Measurements from ENCODE around the gene TMEM255B.

TMEM255B gene

GRCh38 chr13:113848431-113849260 lies 89.6 kb downstream of the TMEM255B start:
- Histone ChIP-seq H2AFZ (ENCODE audit: low read depth, low read length, severe bottlenecking) (no peak overlapping the region), H4K20me1 (ENCODE audit: low read depth, low read length) (no peaks in the 10 kb centered on the region), H3K27me3 (ENCODE audit: low read length) (no peaks in the 10 kb centered on the region), H3F3A (ENCODE audit: insufficient read depth) (no peaks in the 10 kb centered on the region), H3K4me3 (ENCODE audit: insufficient read depth, low read length, poor library complexity, severe bottlenecking) (no peak overlapping the region), H3K9me2 (replicated peaks; ENCODE audit: insufficient read depth, low read length) (no peaks in the 10 kb centered on the region), H3K79me2 (ENCODE audit: insufficient read depth, low read length) (no peaks in the 10 kb centered on the region), H3K36me3 (ENCODE audit: low read length) (no peaks in the 10 kb centered on the region), H3K9me3 (ENCODE audit: insufficient read depth, low read length) (no peaks in the 10 kb centered on the region), H3K4me2 (ENCODE audit: low read depth, low read length, poor library complexity, severe bottlenecking) (no peak overlapping the region), H3K9ac (ENCODE audit: low read length) (no peak overlapping the region), H3K27ac (ENCODE audit: low read depth, low read length) (no peak overlapping the region)
- no peak for TF ChIP-seq EZH2phosphoT487 (conservative IDR thresholded peaks at IDR 0.05; ENCODE audit: low read length)
- TF ChIP-seq CTCF (IDR thresholded peaks at IDR 0.05; ENCODE audit: insufficient read depth, low read length, poor library complexity, severe bottlenecking), result no peak

GRCh38 chr13:113849546-113849945 lies 90.5 kb downstream of the TMEM255B start:
- Histone ChIP-seq H3K27me3 (ENCODE audit: low read length) (no peaks in the 10 kb centered on the region), H3K9ac (ENCODE audit: low read length) (no peak overlapping the region), H3K9me3 (ENCODE audit: insufficient read depth, low read length) (no peaks in the 10 kb centered on the region), H4K20me1 (ENCODE audit: low read depth, low read length) (no peaks in the 10 kb centered on the region), H3K9me2 (replicated peaks; ENCODE audit: insufficient read depth, low read length) (no peaks in the 10 kb centered on the region), H3K4me2 (ENCODE audit: low read depth, low read length, poor library complexity, severe bottlenecking) (no peak overlapping the region), H3K4me3 (ENCODE audit: insufficient read depth, low read length, poor library complexity, severe bottlenecking) (no peak overlapping the region), H3K79me2 (ENCODE audit: insufficient read depth, low read length) (no peaks in the 10 kb centered on the region), H3K27ac (ENCODE audit: low read depth, low read length) (no peak overlapping the region), H3F3A (ENCODE audit: insufficient read depth) (no peaks in the 10 kb centered on the region), H2AFZ (ENCODE audit: low read depth, low read length, severe bottlenecking) (no peak overlapping the region), H3K36me3 (ENCODE audit: low read length) (no peaks in the 10 kb centered on the region)
- TF ChIP-seq CTCF (IDR thresholded peaks at IDR 0.05; ENCODE audit: insufficient read depth, low read length, poor library complexity, severe bottlenecking) (no peak), EZH2phosphoT487 (conservative IDR thresholded peaks at IDR 0.05; ENCODE audit: low read length) (no peak)

- no peak overlapping the region for H2AFZ ChIP-seq (ENCODE audit: low read depth, low read length, severe bottlenecking)
- no peaks in the 10 kb centered on the region for H4K20me1 ChIP-seq (ENCODE audit: low read depth, low read length)
- H3K36me3 ChIP-seq (ENCODE audit: low read length), result no peaks in the 10 kb centered on the region
- no peak overlapping the region for H3K4me2 ChIP-seq (ENCODE audit: low read depth, low read length, poor library complexity, severe bottlenecking)
- H3K9ac ChIP-seq (ENCODE audit: low read length), result no peak overlapping the region
- no peaks in the 10 kb centered on the region for H3K79me2 ChIP-seq (ENCODE audit: insufficient read depth, low read length)
- no peak overlapping the region for H3K4me3 ChIP-seq (ENCODE audit: insufficient read depth, low read length, poor library complexity, severe bottlenecking)
- no peaks in the 10 kb centered on the region for H3K9me2 ChIP-seq (replicated peaks; ENCODE audit: insufficient read depth, low read length)
- no peaks in the 10 kb centered on the region for H3K27me3 ChIP-seq (ENCODE audit: low read length)
- no peak overlapping the region for H3K27ac ChIP-seq (ENCODE audit: low read depth, low read length)
- H3K9me3 ChIP-seq (ENCODE audit: insufficient read depth, low read length), result no peaks in the 10 kb centered on the region
- TF ChIP-seq CTCF (IDR thresholded peaks at IDR 0.05; ENCODE audit: insufficient read depth, low read length, poor library complexity, severe bottlenecking), result no peak
- no peak for TF ChIP-seq EZH2phosphoT487 (conservative IDR thresholded peaks at IDR 0.05; ENCODE audit: low read length)
- H3F3A ChIP-seq (ENCODE audit: insufficient read depth), result no peaks in the 10 kb centered on the region
Measured at GRCh38 chr13:113849981-113850721, 91.1 kb downstream of the TMEM255B start.

All from SU-DHL-6 (cell line).